ENCODE data around the gene KCNC1.
A peak's percentile ranks its signal among the peaks of the same experiment; 100 is the strongest.

Gene KCNC1

DNA sequence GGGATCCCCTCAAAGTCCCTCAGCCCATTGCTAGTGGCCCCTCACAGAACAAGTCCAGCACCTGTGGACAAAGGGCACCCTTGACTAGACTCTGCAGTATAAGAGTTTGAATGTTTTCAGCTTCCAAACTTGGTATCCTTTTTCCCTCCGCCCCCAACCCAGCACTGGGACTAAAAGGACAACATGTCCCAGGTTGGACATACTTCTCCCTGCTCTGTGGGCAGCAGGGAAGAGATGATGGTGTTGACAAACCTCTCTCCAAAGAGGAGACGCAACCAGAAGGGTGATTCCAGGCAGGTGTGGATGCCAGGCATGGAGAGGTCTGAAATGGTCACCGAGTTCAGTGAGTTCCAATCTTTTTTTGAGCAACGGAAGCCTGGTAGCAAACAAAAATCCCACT, 19.7 kb upstream of the KCNC1 start:
- DNase-seq: no peak

GRCh38 chr11:17716807-17717206, 17.8 kb upstream of the KCNC1 start:
- DNase-seq: no peak

DNA sequence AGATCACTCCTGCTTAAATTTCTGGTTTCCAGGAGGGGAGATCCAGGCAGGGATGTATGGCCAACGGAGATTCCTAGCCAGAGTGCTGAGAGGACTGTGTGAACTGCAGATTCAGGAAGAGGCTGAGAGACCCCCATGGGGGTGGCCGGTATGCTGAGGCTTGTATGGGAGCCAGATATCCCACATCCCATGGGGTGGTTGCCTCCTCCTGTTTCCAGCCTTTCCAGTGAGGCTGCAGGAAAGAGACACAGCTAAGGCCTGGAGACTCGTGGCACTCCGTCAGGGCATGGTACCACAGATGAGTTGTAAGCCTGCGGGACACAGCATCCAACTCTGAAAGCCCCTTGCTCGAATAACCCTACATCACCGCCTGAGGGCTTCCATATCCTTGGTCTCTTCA, 16.6 kb upstream of the KCNC1 start:
- DNase-seq: no peak

DNA sequence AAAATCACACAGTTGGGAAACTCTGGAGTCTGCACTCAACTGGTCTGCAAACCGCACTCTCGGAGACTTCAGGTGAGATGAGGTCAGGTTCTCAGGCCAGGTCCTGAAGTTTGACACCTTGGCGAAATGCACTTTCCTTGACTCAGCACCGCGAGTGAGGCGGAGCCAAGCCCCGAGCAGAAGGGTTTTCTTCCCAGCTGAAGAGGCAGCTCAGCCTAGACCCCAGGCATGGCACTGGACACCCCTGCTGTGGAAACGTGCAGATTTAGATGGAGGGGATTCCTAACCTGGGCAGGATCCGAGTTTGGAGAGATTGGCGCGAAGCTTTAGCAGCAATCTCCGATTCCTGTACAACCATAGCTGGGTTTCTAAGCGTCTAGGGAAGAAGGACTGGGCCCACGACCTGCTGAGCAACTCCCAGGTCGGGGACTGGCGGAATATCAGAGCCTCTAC, 16.0 kb upstream of the KCNC1 start:
- no peak for DNase-seq

DNA sequence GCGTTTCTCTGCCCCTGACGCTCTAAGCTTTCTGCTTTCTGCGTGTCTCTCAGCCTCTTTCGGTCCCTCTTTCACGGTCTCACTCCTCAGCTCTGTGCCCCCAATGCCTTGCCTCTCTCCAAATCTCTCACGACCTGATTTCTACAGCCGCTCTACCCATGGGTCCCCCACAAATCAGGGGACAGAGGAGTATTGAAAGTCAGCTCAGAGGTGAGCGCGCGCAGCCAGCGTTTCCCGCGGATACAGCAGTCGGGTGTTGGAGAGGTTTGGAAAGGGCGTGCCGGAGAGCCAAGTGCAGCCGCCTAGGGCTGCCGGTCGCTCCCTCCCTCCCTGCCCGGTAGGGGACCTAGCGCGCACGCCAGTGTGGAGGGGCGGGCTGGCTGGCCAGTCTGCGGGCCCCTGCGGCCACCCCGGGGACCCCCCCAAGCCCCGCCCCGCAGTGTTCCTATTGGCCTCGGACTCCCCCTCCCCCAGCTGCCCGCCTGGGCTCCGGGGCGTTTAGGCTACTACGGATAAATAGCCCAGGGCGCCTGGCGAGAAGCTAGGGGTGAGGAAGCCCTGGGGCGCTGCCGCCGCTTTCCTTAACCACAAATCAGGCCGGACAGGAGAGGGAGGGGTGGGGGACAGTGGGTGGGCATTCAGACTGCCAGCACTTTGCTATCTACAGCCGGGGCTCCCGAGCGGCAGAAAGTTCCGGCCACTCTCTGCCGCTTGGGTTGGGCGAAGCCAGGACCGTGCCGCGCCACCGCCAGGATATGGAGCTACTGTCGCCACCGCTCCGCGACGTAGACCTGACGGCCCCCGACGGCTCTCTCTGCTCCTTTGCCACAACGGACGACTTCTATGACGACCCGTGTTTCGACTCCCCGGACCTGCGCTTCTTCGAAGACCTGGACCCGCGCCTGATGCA, 15.3 kb upstream of the KCNC1 start, which contains the start of gene MYOD1:
TSS of gene MYOD1 (plus strand) at position 544 of the 910 bp plus-strand sequence. CDS start at position 756, 212 bp downstream.
- no peak for DNase-seq

GRCh38 chr11:17719938-17720795, 14.4 kb upstream of the KCNC1 start:
- peak; percentile 61 for DNase-seq

GRCh38 chr11:17720796-17721171, 13.8 kb upstream of the KCNC1 start:
- no peak for DNase-seq

- DNase-seq: peak; percentile 13
Measured at GRCh38 chr11:17721242-17721999, 13.2 kb upstream of the KCNC1 start.

DNA sequence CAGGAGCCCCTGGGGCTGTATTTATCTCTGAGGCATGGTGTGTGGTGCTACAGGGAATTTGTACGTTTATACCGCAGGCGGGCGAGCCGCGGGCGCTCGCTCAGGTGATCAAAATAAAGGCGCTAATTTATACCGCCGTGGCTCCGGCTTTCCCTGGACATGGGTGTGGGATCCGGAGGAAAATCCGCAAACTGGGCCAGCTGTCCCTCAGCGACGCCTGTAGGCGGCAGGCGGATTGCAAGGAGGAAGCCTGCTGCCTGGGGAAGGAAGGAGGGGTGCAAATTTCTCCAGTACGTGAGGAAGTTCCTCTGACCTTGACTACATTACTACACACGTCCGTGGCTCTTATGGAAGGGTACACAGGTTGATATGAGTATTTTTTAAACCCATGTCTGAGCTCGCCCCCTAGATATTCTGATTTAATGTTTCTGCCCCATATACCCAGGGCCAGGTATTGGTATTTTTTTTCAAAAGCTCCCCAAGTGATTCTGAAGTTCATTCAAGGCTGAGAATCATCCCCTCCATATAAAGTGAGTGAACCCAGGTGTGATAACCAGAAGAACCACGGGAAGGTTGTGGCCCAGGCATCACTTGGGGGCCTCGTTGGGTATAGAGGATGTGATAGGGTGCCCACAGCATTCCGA, 12.5 kb upstream of the KCNC1 start:
- no peak for DNase-seq

GRCh38 chr11:17724020-17724908, 10.3 kb upstream of the KCNC1 start:
- no peak for DNase-seq

GRCh38 chr11:17725174-17725573, 9.4 kb upstream of the KCNC1 start:
- no peak for DNase-seq

DNA sequence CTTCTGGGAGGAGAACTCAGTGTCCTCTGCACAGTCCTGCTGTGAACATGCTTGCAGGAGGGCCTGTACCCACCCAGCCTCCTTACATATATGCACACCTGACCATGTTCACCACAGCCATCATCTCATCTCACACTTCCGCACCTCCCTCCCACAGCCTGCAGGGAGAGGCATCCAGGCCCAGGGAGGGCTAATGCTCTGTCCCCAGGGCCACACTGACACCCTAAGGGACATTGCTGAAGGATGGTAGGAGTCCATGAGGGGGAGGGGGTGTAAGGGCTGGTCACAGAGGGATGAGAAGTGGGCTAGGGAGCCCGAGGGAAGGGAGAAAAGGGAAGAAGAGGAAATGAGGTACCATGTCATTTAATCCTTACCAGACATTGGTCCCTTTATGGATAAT, 4.4 kb upstream of the KCNC1 start:
- DNase-seq: no peak

GRCh38 chr11:17730608-17731462, 3.7 kb upstream of the KCNC1 start:
- peak; percentile 66 for DNase-seq

DNA sequence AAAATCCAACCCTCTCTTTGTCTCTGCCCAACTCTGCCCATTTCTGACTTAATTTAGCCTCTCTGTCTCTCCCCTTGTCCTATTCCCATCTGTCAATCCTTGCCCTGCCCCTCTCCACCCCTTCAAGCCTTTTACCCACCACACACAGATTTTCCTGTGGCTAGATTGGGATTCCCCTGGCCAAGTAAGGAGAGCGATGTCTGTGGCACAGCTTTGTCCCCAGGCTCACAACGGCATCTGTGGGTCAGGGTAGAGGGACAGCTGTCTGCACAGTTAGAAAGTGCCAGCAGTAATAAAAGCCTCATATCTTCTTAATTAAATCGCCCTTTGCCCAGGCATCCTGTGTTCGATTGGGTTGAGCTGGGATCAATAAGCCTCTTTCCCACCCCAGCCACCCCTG, 1.3 kb upstream of the KCNC1 start:
- no peak for DNase-seq

- peak; percentile 78 for DNase-seq
Measured at GRCh38 chr11:17734986-17735817, 621 bp downstream of the KCNC1 start.

- peak; percentile 75 for DNase-seq
Measured at GRCh38 chr11:17735818-17736578, 1.4 kb downstream of the KCNC1 start.

- no peak for DNase-seq
Measured at GRCh38 chr11:17736579-17736893, 2.0 kb downstream of the KCNC1 start.
